Gastrocnemius medialis (tissue), 4 donors: ENCODE results near the gene MFSD11.

Experiments
- POLR2A ChIP-seq, 2 donors: fragments of 450-650 bp; IDR thresholded peaks; one replicate each; pipeline ENCODE4 v1.6.1; 2017; ENCODE audit warnings: antibody characterized with exemption in 2 of 2, mild to moderate bottlenecking in 2 of 2, moderate library complexity in 2 of 2
- TF ChIP-seq, protein P1 (sequence below), 5 experiments: fragments of 450-650 bp in 3 of 5; fragments of 200-600 bp in 2 of 5; sonication (generic) in 2 of 5; IDR thresholded peaks in 4 of 5; conservative IDR thresholded peaks in 1 of 5; 1 replicate in 4 of 5; 2 replicates in 1 of 5; pipeline ENCODE4 v1.5.1; 2016 to 2019; ENCODE audit warnings: antibody characterized with exemption in 5 of 5, mild to moderate bottlenecking in 3 of 5, moderate library complexity in 3 of 5

GRCh38 chr17:76689859-76690258 is 48.1 kb upstream of the MFSD11 start:
- TF ChIP-seq, protein P1, sequence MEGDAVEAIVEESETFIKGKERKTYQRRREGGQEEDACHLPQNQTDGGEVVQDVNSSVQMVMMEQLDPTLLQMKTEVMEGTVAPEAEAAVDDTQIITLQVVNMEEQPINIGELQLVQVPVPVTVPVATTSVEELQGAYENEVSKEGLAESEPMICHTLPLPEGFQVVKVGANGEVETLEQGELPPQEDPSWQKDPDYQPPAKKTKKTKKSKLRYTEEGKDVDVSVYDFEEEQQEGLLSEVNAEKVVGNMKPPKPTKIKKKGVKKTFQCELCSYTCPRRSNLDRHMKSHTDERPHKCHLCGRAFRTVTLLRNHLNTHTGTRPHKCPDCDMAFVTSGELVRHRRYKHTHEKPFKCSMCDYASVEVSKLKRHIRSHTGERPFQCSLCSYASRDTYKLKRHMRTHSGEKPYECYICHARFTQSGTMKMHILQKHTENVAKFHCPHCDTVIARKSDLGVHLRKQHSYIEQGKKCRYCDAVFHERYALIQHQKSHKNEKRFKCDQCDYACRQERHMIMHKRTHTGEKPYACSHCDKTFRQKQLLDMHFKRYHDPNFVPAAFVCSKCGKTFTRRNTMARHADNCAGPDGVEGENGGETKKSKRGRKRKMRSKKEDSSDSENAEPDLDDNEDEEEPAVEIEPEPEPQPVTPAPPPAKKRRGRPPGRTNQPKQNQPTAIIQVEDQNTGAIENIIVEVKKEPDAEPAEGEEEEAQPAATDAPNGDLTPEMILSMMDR (IDR thresholded peaks at IDR 0.05 in 4 of 5, conservative IDR thresholded peaks at IDR 0.05 in 1 of 5) = no peak
- TF ChIP-seq POLR2A (IDR thresholded peaks at IDR 0.05) = no peak
